GM13977 (cell line): ENCODE results near the gene LMX1A.

Experiments
- DNase-seq: peaks from one replicate; pipeline ENCODE4 v3.0.0; 2012; ENCODE audit warnings: low spot score
- in situ Hi-C: fragments of 300-500 bp; cut with MboI; formaldehyde crosslinking; loops from one replicate; pipeline ENCODE4 v1.12.0; 2022; ENCODE audit warnings: low sequenced_read_pairs, low pct_unique_long_range_greater_than_20kb, mixed read lengths, inconsistent platforms; ENCODE audit not compliant: unreplicated experiment
- TF ChIP-seq, protein P1 (sequence below): IDR thresholded peaks from 2 replicates; pipeline ENCODE4 v1.5.1; 2012; ENCODE audit warnings: mild to moderate bottlenecking, control low read depth; ENCODE audit not compliant: insufficient read depth; ENCODE audit errors: extremely low read depth, missing control alignments

Gene LMX1A

DNA sequence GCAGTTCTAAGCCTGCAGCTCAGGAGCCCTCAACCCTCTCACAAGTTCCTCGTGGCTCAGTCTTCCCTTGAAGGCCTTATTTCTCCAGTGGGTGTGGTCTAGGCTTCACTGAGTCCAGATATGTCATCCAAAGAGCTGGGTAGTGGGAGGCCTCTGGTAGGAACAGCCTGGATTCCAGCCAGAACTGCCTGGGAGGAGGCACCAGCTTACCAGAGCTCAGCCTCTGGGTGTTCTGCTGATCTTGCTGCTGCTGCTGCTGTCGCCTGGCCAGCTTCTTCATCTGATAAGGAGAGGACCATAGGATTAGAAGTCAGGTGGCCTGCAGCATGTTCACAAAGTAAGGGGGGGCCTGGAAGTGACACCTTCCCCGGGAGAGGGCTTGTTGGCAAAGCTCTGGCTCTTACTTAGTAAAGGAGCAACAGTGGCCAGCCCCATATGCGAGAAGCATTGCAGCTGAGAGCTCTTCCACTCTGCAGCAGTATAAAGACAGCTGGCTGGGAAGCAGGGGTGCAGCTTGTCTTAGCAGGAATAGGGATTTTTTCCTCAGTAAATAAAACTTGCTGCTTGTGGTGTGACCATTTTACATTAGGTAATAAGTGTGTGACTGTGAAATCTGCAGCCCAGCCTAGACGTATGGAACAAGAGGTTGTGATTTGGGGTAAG lies 148.5 kb downstream of the LMX1A start:
- in situ Hi-C loops, result no loop called here
- no peak for DNase-seq
- TF ChIP-seq, protein P1, sequence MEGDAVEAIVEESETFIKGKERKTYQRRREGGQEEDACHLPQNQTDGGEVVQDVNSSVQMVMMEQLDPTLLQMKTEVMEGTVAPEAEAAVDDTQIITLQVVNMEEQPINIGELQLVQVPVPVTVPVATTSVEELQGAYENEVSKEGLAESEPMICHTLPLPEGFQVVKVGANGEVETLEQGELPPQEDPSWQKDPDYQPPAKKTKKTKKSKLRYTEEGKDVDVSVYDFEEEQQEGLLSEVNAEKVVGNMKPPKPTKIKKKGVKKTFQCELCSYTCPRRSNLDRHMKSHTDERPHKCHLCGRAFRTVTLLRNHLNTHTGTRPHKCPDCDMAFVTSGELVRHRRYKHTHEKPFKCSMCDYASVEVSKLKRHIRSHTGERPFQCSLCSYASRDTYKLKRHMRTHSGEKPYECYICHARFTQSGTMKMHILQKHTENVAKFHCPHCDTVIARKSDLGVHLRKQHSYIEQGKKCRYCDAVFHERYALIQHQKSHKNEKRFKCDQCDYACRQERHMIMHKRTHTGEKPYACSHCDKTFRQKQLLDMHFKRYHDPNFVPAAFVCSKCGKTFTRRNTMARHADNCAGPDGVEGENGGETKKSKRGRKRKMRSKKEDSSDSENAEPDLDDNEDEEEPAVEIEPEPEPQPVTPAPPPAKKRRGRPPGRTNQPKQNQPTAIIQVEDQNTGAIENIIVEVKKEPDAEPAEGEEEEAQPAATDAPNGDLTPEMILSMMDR, result no peak

DNA sequence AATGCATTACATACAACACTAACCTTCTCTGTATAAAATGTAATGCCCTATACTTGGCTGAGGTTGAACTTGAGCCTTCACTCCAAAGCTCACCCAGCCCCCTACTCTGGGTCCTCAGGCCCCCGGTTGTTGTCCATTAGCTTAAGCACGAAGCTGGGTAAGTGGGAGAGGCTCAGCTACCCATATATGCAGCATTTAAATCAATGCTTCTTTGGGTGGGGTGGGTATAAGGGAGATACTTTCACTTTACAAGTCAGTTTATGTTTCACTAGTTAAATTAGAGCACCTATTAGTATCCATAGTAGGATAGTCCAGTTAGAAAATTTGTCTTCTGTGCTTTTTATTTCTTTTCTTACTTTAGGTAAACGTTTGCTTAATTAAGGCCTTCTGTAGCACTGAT lies 151.4 kb downstream of the LMX1A start:
- no peak for DNase-seq
- in situ Hi-C loops, result no loop called here
- TF ChIP-seq, protein P1, result no peak

DNA sequence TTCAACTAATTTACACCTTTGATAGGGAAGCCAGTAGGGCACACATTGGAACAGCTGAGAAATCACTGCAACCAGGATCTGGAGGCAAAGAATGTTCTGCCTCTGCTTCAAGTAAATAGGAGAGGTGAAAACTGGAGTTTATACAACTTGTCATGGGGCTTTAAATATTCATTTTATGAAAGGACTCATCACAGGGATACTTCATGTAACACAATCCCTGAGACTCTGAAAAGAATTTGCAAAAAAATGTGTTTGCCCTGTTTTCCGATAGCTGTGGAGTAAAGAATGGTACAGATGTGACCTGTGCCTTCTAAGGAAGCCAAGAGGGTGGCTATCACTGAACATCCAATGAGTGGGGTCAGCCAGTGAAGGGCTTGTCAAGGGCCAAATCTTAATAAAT lies 152.0 kb downstream of the LMX1A start:
- no peak for DNase-seq
- TF ChIP-seq, protein P1, result no peak
- in situ Hi-C loops, result no loop called here

DNA sequence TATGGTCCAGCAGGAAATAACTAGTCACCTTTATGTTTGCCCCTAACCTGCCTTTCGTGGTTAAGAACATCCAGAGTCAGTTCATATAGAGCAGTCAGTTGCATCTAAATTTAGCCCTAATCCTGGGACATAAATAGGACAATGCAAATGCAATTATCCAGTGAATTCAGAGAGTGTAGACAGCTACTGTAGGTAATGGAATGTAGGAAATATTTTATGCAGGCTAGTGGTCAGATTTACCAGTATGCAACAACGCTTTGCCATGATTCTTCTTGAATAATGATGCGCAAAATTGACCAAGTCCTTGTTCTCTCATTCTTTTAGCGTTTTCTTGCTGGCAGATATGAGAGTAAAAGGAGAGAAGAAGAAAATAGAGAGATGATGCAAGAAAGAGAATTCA lies 165.4 kb downstream of the LMX1A start:
- in situ Hi-C loops, result no loop called here
- DNase-seq, result no peak
- TF ChIP-seq, protein P1, result no peak

DNA sequence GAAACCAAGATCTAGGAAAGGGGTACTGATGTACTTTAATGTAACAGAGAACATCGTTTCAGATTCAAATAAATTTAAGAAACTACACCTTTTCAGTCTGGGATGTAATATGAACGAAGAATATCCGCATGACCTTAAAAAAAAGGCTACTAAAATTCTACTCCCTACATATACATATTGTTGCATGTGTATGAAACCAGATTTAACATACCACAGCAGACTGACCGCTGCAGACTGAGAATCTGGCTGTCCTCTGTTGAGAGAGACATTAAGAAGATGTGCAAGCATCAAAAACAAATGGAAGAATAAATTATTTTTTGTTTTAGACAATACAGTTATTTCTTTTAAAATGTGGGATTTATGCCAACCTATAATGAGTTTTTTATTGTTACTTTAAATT lies 166.6 kb downstream of the LMX1A start:
- TF ChIP-seq, protein P1, result no peak
- in situ Hi-C loops, result no loop called here
- DNase-seq, result no peak

DNA sequence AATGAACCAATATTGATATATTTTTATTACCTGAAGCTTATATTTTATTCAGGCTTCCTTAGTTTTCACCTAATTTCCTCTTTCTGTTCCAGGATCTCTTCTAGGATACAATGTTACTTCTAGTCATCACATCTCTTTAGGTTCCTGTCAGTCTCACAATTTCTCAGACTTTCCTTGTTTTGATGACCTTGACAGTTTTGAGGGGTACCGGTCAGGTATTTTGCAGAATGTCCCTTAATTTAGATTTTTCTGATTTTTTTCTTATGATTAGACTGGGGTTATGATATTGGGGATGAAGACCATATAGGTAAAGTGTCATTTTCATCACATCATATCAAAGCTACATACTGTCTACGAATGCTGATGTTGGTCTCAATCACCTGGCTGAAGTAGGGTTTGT lies 167.5 kb downstream of the LMX1A start:
- in situ Hi-C loops, result no loop called here
- no peak for DNase-seq
- TF ChIP-seq, protein P1, result no peak
